Keratinocyte (primary cell): ENCODE measurements around the gene TSHR. TPM values are rescaled to one million over a fixed set of nuclear protein-coding genes. Genes with fewer than 3 reads are reported as not detected.

Experiments used
- DNase-seq: peaks from one replicate; pipeline ENCODE4 v3.0.0-alpha.2; 2011; ENCODE audit warnings: low read depth, missing footprints, low spot score
- FAIRE-seq: peaks from 2 replicates; lab custom pipeline; 2011; peaks lifted over from hg19 to GRCh38; lab: Jason Lieb, UNC
- H2AFZ ChIP-seq: 2 replicates; pipeline ENCODE4 v1.6.0; 2012; ENCODE audit warnings: low read length, control low read depth, inconsistent platforms; ENCODE audit not compliant: control insufficient read depth
- H3K27ac ChIP-seq: 2 replicates; pipeline ENCODE4 v1.5.1; 2011; ENCODE audit warnings: low read length; ENCODE audit not compliant: control insufficient read depth, insufficient read depth
- H3K27me3 ChIP-seq: 3 replicates; pipeline ENCODE4 v1.6.0; 2011; ENCODE audit warnings: low read length; ENCODE audit not compliant: control insufficient read depth, insufficient read depth; ENCODE audit errors: extremely low read depth
- H3K36me3 ChIP-seq, 2 experiments: 2 replicates in 1 of 2; 3 replicates in 1 of 2; pipeline ENCODE4 v1.5.1; 2011; ENCODE audit warnings: low read length in 2 of 2, mild to moderate bottlenecking in 1 of 2; ENCODE audit not compliant: control insufficient read depth in 2 of 2, insufficient read depth in 2 of 2; ENCODE audit errors: extremely low read depth in 1 of 2
- H3K4me1 ChIP-seq: 3 replicates; pipeline ENCODE4 v1.5.1; 2011; ENCODE audit warnings: low read length; ENCODE audit not compliant: control insufficient read depth, insufficient read depth; ENCODE audit errors: extremely low read depth
- H3K4me2 ChIP-seq: 3 replicates; pipeline ENCODE4 v1.6.0; 2011; ENCODE audit warnings: low read depth, low read length; ENCODE audit not compliant: control insufficient read depth, insufficient read depth; ENCODE audit errors: extremely low read depth
- H3K4me3 ChIP-seq, 3 experiments: fragments of 200-600 bp in 1 of 3; sonication (generic) in 1 of 3; 2 replicates in 2 of 3; 3 replicates in 1 of 3; pipeline ENCODE4 v1.5.1; 2011 to 2016; ENCODE audit warnings: low read length in 3 of 3, mild to moderate bottlenecking in 3 of 3, control low read depth in 2 of 3, inconsistent platforms in 1 of 3, low read depth in 1 of 3, mixed read lengths in 1 of 3, mixed run types in 1 of 3, moderate library complexity in 1 of 3; ENCODE audit not compliant: control insufficient read depth in 2 of 3, insufficient read depth in 2 of 3; ENCODE audit errors: extremely low read depth in 1 of 3
- H3K79me2 ChIP-seq: 2 replicates; pipeline ENCODE4 v1.6.0; 2012; ENCODE audit warnings: low read length; ENCODE audit not compliant: control insufficient read depth, insufficient read depth
- H3K9ac ChIP-seq: 3 replicates; pipeline ENCODE4 v1.6.0; 2011; ENCODE audit warnings: low read length; ENCODE audit not compliant: control insufficient read depth, insufficient read depth; ENCODE audit errors: extremely low read depth
- H3K9me1 ChIP-seq: 3 replicates; pipeline ENCODE4 v1.6.0; 2011; ENCODE audit warnings: low read length; ENCODE audit not compliant: control insufficient read depth, insufficient read depth; ENCODE audit errors: extremely low read depth
- H3K9me3 ChIP-seq: 2 replicates; pipeline ENCODE4 v1.5.1; 2012; ENCODE audit warnings: low read depth, low read length; ENCODE audit not compliant: control insufficient read depth
- H4K20me1 ChIP-seq: 3 replicates; pipeline ENCODE4 v1.6.0; 2011; ENCODE audit warnings: low read length; ENCODE audit not compliant: control insufficient read depth, insufficient read depth; ENCODE audit errors: extremely low read depth
- EZH2 ChIP-seq: IDR thresholded peaks from one replicate; pipeline ENCODE4 v1.6.1; 2012; ENCODE audit warnings: inconsistent platforms, mild to moderate bottlenecking, low read length, moderate library complexity
- dilution Hi-C: fragments of 300-500 bp; cut with MboI; formaldehyde crosslinking; loops from one replicate; pipeline ENCODE4 v1.7.0; 2020; ENCODE audit warnings: low sequenced_read_pairs; ENCODE audit not compliant: extremely low pct_ligation_motif_present
- polyA plus RNA-seq, 5 experiments: library from polyadenylated mRNA; depleted of rRNA in 3 of 5; stranded (reverse) in 3 of 5; stranded (forward) in 1 of 5; unstranded in 1 of 5; fragments of >200 nt; gene quantifications; 1 replicate in 1 of 5; 2 replicates in 3 of 5; 3 replicates in 1 of 5; pipeline versions ENCODE4 v1.2.1 to v1.2.3, GENCODE V29; 2011 to 2012; ENCODE audit warnings: missing spikeins in 2 of 5, low read depth in 1 of 5, low replicate concordance in 1 of 5
- TF ChIP-seq, protein P1 (sequence below), 3 experiments: IDR thresholded peaks in 1 of 3; conservative IDR thresholded peaks in 1 of 3; optimal IDR thresholded peaks in 1 of 3; 2 replicates in 2 of 3; 3 replicates in 1 of 3; pipeline versions ENCODE3 to v1.5.1; 2011; ENCODE audit warnings: low read length in 3 of 3, mild to moderate bottlenecking in 3 of 3, moderate library complexity in 2 of 3, control low read depth in 1 of 3, inconsistent platforms in 1 of 3; ENCODE audit not compliant: insufficient read depth in 2 of 3; ENCODE audit errors: extremely low read depth in 1 of 3

TSHR gene
- polyA plus RNA-seq, 1 donor (not counting 4 experiments of a cell fraction or from before 2014, with no cell fraction given): 0.03 TPM

GRCh38 chr14:80956922-80957321 is 1.5 kb downstream of the TSHR start:
- no peak for FAIRE-seq
- Histone ChIP-seq H4K20me1 (no peaks in the 10 kb centered on the region), H3K9ac (no peak overlapping the region), H3K27me3 (peaks cover 8% of the 10 kb centered on the region), H3K4me1 (peaks cover 3% of the 10 kb centered on the region), H2AFZ (no peak overlapping the region), H3K9me3 (no peaks in the 10 kb centered on the region), H3K36me3 (no peaks in the 10 kb centered on the region), H3K27ac (no peak overlapping the region), H3K4me2 (no peak overlapping the region), H3K9me1 (no peaks in the 10 kb centered on the region), H3K4me3 (no peak overlapping the region), H3K79me2 (no peaks in the 10 kb centered on the region)
- DNase-seq: no peak
- TF ChIP-seq, protein P1, sequence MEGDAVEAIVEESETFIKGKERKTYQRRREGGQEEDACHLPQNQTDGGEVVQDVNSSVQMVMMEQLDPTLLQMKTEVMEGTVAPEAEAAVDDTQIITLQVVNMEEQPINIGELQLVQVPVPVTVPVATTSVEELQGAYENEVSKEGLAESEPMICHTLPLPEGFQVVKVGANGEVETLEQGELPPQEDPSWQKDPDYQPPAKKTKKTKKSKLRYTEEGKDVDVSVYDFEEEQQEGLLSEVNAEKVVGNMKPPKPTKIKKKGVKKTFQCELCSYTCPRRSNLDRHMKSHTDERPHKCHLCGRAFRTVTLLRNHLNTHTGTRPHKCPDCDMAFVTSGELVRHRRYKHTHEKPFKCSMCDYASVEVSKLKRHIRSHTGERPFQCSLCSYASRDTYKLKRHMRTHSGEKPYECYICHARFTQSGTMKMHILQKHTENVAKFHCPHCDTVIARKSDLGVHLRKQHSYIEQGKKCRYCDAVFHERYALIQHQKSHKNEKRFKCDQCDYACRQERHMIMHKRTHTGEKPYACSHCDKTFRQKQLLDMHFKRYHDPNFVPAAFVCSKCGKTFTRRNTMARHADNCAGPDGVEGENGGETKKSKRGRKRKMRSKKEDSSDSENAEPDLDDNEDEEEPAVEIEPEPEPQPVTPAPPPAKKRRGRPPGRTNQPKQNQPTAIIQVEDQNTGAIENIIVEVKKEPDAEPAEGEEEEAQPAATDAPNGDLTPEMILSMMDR (optimal IDR thresholded peaks at IDR 0.05 in 1 of 3, IDR thresholded peaks at IDR 0.05 in 1 of 3, conservative IDR thresholded peaks at IDR 0.05 in 1 of 3; ENCODE audit: extremely low read depth in 1 of 3, insufficient read depth in 2 of 3, low read length in 3 of 3): no peak
- no peak for TF ChIP-seq EZH2
- dilution Hi-C loops: no loop called here

- H3K27me3 ChIP-seq: peaks cover 8% of the 10 kb centered on the region
- H3K9me1 ChIP-seq: no peaks in the 10 kb centered on the region
- H3K9ac ChIP-seq: no peak overlapping the region
- no peak overlapping the region for H3K4me2 ChIP-seq
- no peaks in the 10 kb centered on the region for H3K9me3 ChIP-seq
- DNase-seq (no peak), FAIRE-seq (no peak)
- no peaks in the 10 kb centered on the region for H4K20me1 ChIP-seq
- H3K4me1 ChIP-seq: peaks cover 3% of the 10 kb centered on the region
- TF ChIP-seq, protein P1 (optimal IDR thresholded peaks at IDR 0.05 in 1 of 3, IDR thresholded peaks at IDR 0.05 in 1 of 3, conservative IDR thresholded peaks at IDR 0.05 in 1 of 3; ENCODE audit: extremely low read depth in 1 of 3, insufficient read depth in 2 of 3, low read length in 3 of 3): no peak
- TF ChIP-seq EZH2: no peak
- H2AFZ ChIP-seq: no peak overlapping the region
- dilution Hi-C loops: no loop called here
- no peaks in the 10 kb centered on the region for H3K79me2 ChIP-seq
- no peaks in the 10 kb centered on the region for H3K36me3 ChIP-seq
- no peak overlapping the region for H3K27ac ChIP-seq
- no peak overlapping the region for H3K4me3 ChIP-seq
Observed at GRCh38 chr14:80957613-80958012, 2.2 kb downstream of the TSHR start.
